ENCODE data around the gene TSPAN16.
"Not testable (repeated sequence)": the region's sequence is repeated elsewhere in the genome, so short reads cannot be mapped to it uniquely, and the experiment has no call there.

The TSPAN16 gene

DNA sequence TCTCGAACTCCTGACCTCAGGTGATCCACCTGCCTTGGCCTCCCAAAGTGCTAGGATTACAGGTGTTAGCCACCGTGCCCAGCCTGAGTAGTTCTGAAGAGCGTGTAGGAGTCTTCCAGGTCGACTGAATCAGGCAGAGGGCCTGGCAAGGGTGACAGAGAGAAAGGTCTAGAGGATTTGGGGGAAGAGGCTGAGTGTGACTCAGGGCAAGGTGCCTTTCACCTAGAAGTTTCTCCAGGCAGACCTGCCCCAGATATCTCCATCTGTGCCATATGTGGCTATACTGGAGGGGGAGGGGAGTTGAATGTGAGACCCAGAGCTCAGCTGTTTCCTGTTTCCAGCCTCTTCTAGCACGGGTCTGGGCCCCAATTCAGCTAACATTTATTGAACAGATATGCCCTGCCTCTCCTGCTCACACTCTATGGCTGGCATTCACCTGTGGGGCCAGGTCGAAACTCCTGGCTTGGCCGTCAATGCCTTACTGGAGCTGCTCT, 51.6 kb downstream of the TSPAN16 start:
- DNase-seq, result no peak

DNA sequence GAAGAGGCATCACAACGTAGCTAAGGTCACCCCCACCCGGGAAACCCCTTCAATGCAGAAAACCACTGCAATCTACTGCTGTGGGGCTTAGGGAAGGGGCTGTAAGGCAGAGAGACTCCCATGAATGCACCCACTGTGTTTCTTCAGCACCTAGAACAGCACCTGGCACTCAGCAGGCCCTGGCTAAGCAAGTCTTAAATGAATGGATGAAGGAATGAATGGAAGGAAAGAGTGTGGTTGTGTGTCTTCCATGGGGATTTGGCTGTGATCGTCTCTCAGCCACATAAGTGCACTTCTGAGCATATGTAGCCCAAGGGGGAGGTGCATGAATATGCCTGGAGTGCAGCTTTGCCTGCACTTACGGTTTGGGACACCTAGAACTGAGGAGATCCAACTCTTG, 53.2 kb downstream of the TSPAN16 start:
- no peak for DNase-seq

DNA sequence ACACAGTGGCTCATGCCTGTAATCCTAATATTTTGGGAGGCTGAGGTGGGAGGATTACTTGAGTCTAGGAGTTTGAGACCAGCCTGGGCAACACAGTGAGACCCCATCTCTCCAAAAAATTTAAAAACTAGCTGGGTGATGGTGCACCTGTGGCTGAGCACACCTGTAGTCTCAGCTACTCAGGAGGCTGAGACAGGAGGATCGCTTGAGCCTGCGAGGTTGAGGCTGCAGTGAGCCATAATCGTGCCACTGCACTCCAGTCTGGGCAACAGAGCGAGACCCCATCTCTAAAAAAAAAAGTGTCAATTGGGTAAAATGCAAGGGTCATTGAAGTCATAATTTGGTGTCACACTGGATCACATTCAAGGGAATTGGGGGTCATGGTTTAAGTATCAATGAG, 58.1 kb downstream of the TSPAN16 start:
- DNase-seq, result not testable (repeated sequence)

DNA sequence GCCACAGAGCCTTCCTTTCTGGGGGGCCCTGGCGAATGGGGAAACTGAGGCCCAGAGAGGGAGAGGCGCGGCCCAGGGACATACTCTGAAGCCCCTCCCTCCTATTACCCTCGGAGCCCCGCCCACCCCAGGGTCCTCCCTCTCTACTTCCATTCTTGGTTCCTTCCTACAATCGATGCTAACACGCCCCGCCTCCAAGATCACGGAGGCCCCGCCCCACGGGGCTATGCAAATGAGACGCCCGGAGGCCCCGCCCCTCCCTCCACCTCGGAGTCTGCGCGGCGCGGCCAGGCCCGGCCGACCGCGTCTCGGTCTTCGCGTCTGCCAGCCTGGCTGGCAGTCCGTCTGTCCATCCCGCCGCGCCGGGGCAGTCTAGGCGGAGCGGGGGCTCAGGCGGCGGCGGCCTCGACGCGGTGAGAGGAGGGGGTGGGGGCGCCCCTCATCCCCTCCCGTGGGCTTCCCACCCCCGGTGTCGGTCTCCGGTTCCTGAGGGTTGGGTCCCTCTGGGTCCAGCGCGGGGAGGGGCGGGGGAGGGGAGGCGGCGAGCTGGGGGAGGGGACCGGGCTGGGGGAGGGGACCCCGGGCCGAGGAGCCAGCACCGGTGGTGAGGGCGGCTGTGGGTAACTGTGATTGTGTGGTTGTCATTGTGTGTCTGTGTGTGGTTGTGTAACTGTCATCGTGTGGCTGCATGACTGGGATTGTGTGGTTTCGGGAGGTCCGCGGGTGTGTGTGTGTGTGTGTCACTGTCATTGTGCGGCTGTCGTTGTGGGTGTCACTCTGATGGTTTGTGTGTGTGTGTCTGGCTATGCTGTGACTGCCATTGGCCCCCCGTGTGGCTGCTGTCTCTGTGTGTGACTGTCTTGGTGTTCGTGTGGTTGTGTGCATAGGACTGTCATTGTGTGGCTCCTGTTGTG, 59.5 kb downstream of the TSPAN16 start, which contains the start of gene PLPPR2:
PLPPR2 (plus strand) TSS at position 273 of the 914 bp plus-strand sequence. CDS start 2,242 bp downstream, outside the sequence.
- peak; percentile 90 for DNase-seq

DNA sequence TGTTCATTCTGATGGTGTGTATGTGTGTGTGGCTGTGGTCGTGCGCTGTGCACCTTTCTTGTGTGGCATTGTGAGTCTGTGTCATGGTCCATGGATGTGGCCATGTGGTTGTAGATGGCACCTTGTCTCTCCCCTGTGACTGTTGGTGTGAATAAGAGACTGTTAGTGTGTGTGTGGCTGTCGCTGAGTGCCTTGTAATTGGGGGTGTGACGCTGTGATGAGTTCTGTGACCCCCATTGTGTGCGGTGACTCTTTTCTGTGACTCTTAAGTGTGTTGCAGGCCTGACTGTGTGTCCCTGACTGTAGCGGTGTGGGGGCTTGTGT, 60.1 kb downstream of the TSPAN16 start:
- no peak for DNase-seq

DNA sequence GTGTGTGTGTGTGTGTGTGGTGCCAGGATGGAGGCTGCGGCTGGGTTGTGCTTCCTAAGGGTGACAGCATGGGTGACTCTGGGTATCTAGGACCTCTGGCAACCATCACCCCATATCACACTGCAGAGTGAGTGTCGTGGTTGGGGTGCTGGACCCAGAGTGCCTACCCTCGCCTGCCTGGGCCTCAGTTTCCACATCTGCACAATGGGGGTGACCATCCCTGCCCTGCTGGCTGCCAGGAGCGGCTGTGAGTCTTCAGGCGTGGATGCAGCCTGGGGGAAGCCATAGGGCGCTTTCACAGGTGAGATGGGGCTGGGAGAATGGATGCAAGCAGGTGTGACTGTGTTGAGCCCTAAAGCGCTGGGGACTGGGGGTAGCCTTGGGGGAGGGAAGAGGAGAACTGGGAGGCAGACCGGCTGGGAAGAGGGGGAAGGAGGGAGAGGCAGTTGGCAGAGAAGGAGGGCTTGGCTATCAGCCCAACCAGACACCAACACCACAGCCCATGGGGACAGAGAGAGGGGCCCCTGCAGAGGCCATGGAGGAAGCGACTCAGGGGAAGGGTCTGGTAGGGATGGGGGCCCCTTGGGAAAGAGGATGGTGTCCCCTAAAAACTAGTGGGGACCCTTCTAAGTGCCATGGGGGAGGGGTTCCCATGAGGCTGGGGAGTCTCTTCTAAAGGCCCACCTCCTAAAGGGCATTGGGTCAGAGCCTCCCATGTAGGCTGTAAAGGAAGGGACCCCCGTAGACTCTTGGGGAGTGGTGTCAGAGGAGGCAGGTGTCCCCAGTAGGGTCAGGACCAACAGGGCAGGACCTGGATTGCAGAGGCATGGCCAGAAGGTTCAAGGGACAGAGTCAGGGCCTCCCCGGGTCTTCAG, 61.0 kb downstream of the TSPAN16 start:
- no peak for DNase-seq

DNA sequence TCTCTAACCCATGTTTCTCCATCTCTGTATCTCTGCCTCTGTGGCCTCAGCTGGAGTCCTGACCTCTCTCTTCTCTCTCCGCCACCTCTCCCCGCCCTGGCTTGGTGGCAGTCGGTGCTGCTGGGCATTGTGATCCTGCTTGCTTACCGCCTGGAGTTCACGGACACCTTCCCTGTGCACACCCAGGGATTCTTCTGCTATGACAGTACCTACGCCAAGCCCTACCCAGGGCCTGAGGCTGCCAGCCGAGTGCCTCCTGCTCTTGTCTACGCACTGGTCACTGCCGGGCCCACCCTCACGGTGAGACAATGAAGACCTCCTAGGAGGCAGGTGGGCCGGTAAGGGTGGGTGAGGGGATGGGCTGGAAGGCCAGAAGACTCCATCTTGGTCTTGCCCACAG, 63.5 kb downstream of the TSPAN16 start:
- DNase-seq, result no peak

DNA sequence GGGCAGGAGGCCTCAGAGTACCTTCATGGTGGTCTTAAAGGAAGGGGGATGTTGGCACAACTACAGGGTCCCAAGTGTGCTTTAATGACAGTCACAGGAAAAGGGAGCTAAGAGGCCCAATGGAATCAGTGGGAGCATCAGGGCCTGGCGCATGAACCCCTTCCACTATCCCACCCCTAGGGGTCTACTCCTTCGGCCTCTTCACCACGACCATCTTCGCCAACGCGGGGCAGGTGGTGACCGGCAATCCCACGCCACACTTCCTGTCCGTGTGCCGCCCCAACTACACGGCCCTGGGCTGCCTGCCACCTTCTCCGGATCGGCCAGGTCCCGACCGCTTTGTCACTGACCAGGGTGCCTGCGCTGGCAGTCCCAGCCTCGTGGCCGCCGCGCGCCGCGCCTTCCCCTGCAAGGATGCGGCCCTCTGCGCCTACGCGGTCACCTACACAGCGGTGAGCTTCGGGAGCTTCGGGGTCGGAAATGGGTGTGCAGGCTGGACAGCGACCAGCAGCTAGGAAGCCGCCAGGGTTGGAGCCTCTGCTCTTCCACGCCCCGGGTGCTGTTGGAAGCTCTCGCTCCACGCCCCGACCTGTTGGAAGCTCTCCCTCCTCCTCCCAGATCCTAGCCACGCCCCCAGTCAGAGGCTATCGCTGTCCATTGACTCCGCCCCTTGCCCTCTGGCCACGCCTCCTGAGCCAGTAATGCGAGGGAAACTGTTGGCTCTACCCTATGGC, 65.2 kb downstream of the TSPAN16 start:
- no peak for DNase-seq

DNA sequence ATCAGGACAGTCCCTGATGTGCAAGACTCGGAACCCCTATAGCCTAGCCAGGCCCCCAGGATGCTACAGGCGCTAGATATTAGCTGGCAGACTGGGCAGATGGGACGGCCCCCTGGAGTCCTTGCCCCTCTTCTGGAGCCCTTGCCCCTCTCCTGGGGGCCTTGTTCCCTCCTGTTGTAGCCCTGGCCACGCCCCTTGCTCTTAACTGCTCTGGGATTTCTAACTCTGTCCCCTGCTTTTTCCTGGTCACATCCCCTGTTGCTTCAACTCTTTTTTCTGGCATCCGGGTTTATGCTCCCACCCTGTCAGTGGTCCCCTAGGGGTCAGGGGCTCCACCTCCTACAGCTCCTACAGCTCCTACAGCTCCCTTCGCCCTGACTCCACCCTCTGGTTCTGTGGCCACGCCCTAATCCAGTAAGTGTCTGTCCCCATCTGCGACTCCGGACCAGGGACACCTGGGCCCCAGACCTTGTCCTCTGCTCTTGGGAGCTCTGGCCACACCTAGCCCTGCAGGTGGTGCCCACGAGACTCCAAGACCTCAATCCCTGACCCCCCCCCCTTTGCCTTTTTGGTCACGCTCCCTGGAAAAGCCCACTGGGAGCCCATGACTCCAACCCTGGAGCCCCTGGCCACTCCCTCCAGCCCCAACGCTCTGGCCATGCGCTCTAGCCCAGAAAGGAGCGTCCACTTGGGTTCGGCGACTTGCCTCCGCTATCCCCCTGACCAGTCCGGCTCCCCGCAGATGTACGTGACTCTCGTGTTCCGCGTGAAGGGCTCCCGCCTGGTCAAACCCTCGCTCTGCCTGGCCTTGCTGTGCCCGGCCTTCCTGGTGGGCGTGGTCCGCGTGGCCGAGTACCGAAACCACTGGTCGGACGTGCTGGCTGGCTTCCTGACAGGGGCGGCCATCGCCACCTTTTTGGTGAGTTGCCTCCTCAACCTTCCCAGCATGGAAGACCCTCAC, 66.1 kb downstream of the TSPAN16 start:
- no peak for DNase-seq

DNA sequence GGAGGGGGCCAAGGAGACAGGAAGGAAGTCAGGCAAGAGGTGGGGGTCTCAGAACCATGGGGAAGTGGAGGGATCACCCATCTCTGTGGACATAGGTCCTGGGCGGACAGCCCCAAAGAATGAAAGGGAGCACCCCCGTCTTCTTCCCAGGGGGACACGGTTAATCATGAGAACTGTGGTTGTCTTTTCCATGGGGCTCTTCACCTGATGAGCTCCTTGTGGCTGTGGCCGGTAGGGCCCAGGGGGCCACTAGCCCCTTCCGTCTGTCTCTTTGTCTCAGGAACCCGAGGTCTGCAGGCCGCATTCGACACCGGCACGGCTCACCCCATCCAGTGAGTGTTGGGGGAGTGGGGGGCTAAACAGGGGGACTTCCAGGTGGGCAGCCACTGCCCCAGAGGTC, 67.9 kb downstream of the TSPAN16 start:
- DNase-seq, result no peak

DNA sequence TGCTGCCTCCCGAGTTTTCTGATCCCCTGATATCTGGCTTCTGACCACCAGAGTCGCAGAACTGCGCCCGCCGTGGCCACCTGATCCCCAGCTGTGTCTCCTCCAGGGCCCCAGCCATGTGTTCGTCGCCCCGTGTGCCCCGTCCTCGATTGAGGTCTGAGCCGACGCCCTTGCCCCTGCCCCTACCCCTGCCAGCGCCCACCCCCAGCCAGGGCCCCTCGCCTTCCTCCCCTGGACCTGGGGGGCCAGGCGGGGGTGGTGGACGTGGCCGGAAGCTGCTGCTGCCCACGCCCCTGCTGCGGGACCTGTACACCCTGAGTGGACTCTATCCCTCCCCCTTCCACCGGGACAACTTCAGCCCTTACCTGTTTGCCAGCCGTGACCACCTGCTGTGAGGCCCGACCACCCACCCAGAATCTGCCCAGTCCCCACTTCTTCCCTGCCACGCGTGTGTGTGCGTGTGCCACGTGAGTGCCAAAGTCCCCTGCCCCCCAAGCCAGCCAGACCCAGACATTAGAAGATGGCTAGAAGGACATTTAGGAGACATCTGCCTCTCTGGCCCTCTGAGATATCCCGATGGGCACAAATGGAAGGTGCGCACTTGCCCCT, 68.4 kb downstream of the TSPAN16 start:
- no peak for DNase-seq

DNA sequence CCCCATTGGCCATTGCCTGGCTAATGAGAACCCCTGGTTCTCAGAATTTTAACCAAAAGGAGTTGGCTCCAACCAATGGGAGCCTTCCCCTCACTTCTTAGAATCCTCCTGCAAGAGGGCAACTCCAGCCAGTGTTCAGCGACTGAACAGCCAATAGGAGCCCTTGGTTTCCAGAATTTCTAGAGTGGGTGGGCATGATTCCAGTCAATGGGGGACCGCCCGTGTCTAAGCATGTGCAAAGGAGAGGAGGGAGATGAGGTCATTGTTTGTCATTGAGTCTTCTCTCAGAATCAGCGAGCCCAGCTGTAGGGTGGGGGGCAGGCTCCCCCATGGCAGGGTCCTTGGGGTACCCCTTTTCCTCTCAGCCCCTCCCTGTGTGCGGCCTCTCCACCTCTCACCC, 69.0 kb downstream of the TSPAN16 start:
- DNase-seq, result no peak
